DMS153 treated with DMSO at 0.1 percent for 48 hours (cell line): ENCODE measurements around the gene DPEP3.

Experiments used
- DNase-seq: peaks from one replicate; lab custom pipeline; 2025; ENCODE audit not compliant: unreplicated experiment; lab: John Stamatoyannopoulos, UW

DPEP3 gene

GRCh38 chr16:67932462-67932840 is 47.8 kb downstream of the DPEP3 start:
- no peak for DNase-seq

GRCh38 chr16:67931712-67932461 is 48.4 kb downstream of the DPEP3 start, which contains the start of gene CTRL:
CTRL (minus strand) TSS chr16:67931862; CDS start chr16:67931852, 10 bp downstream.
- no peak for DNase-seq

- no peak for DNase-seq
These were observed 49.6 kb downstream of the DPEP3 start for GRCh38 chr16:67930678-67931211.

- no peak for DNase-seq
These were observed 50.1 kb downstream of the DPEP3 start for GRCh38 chr16:67930191-67930590.

- peak; percentile 70 for DNase-seq
These were observed 51.5 kb downstream of the DPEP3 start for GRCh38 chr16:67928561-67929364.

- no peak for DNase-seq
These were observed 52.2 kb downstream of the DPEP3 start for GRCh38 chr16:67928147-67928546.

GRCh38 chr16:67927131-67927941 is 53.0 kb downstream of the DPEP3 start:
- no peak for DNase-seq

- DNase-seq: peak; percentile 96
These were observed 54.0 kb downstream of the DPEP3 start for GRCh38 chr16:67926181-67926750.
